Activated CD8-positive, alpha-beta T cell treated with anti-CD3 and anti-CD28 coated beads for 36 hours (primary cell): ENCODE data around the gene C1QTNF6. TPM values are rescaled to one million over a fixed set of nuclear protein-coding genes. Genes with fewer than 3 reads are reported as not detected.
"Not testable (repeated sequence)": the region's sequence is repeated elsewhere in the genome, so short reads cannot be mapped to it uniquely, and the experiment has no call there.

Source experiments
- ATAC-seq: fragments of 200-7000 bp; cut with Tn5 transposase; one replicate; pipeline ENCODE4 v1.10.0; 2021; ENCODE audit warnings: mild to moderate bottlenecking, moderate library complexity
- CTCF ChIA-PET: fragments of 350-600 bp; sonication (Branson Sonifier 250); formaldehyde crosslinking; loops from one replicate; lab custom pipeline; 2021; ENCODE audit warnings: antibody characterized with exemption; lab: Charles Lee
- POLR2A ChIA-PET: fragments of 350-600 bp; sonication (Branson Sonifier 250); formaldehyde crosslinking; loops from one replicate; lab custom pipeline; 2021; ENCODE audit warnings: antibody characterized with exemption; lab: Charles Lee
- DNase-seq: peaks from one replicate; pipeline ENCODE4 v3.0.0-alpha.2; 2020
- H3K27ac Mint-ChIP-seq: one replicate; pipeline ENCODE4 v1.8.0; 2021; ENCODE audit warnings: mild to moderate bottlenecking, mixed read lengths
- H3K27me3 Mint-ChIP-seq: one replicate; pipeline ENCODE4 v1.8.0; 2021; ENCODE audit warnings: mixed read lengths
- H3K36me3 Mint-ChIP-seq: one replicate; pipeline ENCODE4 v1.8.0; 2021; ENCODE audit warnings: low read depth, mixed read lengths
- H3K4me1 Mint-ChIP-seq: one replicate; pipeline ENCODE4 v1.8.0; 2021; ENCODE audit warnings: low read depth, mixed read lengths
- H3K4me3 Mint-ChIP-seq: one replicate; pipeline ENCODE4 v1.8.0; 2021; ENCODE audit warnings: mild to moderate bottlenecking, moderate library complexity, mixed read lengths
- H3K9me3 Mint-ChIP-seq: one replicate; pipeline ENCODE4 v1.8.0; 2021; ENCODE audit warnings: mixed read lengths
- intact Hi-C: fragments of 100-400 bp; cut with micrococcal nuclease; formaldehyde crosslinking; loops from one replicate; pipeline ENCODE4 v1.10.0; 2022
- total RNA-seq, 2 experiments: library from RNA; stranded (reverse); gene quantifications; one replicate each; pipeline ENCODE4 v1.2.3, GENCODE V29; 2021
- TF ChIP-seq, protein P1 (sequence below): fragments of 200-600 bp; IDR thresholded peaks from one replicate; pipeline ENCODE4 v1.8.0; 2022; ENCODE audit warnings: antibody characterized with exemption, mild to moderate bottlenecking

C1QTNF6 gene
- total RNA-seq, 2 experiments from 2014 or later: 6.4 TPM

DNA sequence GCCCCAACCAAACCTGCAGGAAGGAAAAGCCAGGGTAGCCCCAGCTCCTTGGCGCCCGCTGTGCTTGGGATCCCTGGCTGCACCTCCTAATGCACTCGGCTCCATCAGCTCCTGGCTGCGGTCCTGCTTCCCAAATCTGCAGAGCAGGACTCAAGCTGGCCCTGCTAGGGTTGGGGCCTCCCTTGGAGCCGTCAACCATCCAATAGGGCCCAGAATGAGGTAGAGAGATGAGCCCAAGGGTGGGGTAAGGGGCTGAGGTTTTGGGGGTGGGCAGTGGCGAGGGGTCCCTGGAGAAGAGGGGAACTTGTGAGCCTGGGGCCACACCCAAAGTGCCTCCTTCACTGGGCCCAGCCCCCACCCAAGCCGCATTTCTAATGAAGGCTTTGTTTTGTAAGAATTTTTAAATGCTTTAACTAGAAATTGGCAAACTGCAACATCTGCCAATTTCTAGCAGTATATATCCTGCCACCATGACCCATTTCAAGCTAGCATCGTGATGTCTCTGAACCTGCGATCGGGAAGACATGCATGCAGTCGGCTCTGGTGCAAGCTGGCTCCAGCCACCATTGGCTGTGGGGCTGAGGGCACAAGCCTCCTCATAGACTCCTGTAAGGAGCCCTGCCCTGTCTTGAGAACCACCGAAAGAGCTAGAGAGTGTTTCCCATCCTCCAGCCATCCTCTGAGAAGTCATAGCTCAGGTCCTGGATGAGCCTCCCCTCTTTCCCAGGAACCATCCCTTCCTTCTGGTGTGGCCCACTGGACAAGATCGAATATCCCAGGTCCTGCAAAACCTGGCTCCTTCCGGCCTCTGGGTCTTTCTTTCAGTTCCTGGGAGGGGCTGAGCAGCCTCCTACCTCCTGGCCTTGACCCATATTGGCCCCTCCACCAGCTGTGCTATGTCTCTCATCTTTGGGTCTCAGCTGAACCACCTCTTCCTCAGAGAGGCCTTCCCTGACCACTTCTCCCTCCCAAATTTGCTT is 15.5 kb downstream of the C1QTNF6 start:
- TF ChIP-seq, protein P1, sequence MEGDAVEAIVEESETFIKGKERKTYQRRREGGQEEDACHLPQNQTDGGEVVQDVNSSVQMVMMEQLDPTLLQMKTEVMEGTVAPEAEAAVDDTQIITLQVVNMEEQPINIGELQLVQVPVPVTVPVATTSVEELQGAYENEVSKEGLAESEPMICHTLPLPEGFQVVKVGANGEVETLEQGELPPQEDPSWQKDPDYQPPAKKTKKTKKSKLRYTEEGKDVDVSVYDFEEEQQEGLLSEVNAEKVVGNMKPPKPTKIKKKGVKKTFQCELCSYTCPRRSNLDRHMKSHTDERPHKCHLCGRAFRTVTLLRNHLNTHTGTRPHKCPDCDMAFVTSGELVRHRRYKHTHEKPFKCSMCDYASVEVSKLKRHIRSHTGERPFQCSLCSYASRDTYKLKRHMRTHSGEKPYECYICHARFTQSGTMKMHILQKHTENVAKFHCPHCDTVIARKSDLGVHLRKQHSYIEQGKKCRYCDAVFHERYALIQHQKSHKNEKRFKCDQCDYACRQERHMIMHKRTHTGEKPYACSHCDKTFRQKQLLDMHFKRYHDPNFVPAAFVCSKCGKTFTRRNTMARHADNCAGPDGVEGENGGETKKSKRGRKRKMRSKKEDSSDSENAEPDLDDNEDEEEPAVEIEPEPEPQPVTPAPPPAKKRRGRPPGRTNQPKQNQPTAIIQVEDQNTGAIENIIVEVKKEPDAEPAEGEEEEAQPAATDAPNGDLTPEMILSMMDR: no peak
- no peak overlapping the region for H3K27ac Mint-ChIP-seq
- no peak for DNase-seq
- ChIA-PET CTCF (interaction anchor here (0.6 to 3.5 kb wide), 5 partner anchors 21 to 96 kb away, joined by 3 to 15 read pairs (median 3); no protein-coding TSS in a partner anchor), POLR2A (interaction anchor here (0.7 to 2.0 kb wide), 4 partner anchors 9 to 104 kb away, joined by 3 to 6 read pairs (median 4); partner anchors contain the start of gene IL2RB)
- no peaks in the 10 kb centered on the region for H3K9me3 Mint-ChIP-seq
- no peaks in the 10 kb centered on the region for H3K36me3 Mint-ChIP-seq
- H3K4me1 Mint-ChIP-seq: peaks cover 46% of the 10 kb centered on the region
- ATAC-seq: no peak
- intact Hi-C loops: no loop called here
- H3K4me3 Mint-ChIP-seq: no peak overlapping the region
- H3K27me3 Mint-ChIP-seq: no peaks in the 10 kb centered on the region

DNA sequence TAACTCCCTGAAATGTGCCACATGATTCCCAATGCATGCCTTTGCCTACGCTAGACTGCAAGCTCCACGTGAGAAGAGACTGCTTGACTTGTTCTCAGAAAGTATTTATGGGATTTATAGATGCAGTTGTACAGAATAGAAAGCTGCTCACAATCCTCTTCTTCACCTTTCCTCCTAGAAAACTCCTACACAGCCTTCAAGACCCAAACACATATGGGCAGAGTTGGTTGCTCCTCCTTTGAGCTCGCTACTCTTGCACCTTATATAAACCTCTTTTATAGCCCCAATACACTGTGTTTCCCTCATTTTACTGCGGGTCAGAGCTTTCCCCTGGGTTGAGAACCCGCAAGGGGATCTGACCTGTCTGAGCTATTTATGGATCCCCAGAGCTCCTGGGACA is 16.4 kb downstream of the C1QTNF6 start:
- no peak for DNase-seq
- Mint-ChIP-seq H3K27ac (no peak overlapping the region), H3K4me3 (no peak overlapping the region), H3K9me3 (no peaks in the 10 kb centered on the region), H3K27me3 (no peaks in the 10 kb centered on the region), H3K4me1 (peaks cover 51% of the 10 kb centered on the region), H3K36me3 (no peaks in the 10 kb centered on the region)
- TF ChIP-seq, protein P1: no peak
- no peak for ATAC-seq
- ChIA-PET POLR2A (interaction anchor here (0.8 to 1.3 kb wide), 2 partner anchors 22 to 103 kb away, joined by 3 read pairs; partner anchors contain the start of gene IL2RB), CTCF (interaction anchor here (0.6 to 1.6 kb wide), 5 partner anchors 22 to 95 kb away, joined by 3 to 4 read pairs (median 3); no protein-coding TSS in a partner anchor)
- intact Hi-C loops: no loop called here

DNA sequence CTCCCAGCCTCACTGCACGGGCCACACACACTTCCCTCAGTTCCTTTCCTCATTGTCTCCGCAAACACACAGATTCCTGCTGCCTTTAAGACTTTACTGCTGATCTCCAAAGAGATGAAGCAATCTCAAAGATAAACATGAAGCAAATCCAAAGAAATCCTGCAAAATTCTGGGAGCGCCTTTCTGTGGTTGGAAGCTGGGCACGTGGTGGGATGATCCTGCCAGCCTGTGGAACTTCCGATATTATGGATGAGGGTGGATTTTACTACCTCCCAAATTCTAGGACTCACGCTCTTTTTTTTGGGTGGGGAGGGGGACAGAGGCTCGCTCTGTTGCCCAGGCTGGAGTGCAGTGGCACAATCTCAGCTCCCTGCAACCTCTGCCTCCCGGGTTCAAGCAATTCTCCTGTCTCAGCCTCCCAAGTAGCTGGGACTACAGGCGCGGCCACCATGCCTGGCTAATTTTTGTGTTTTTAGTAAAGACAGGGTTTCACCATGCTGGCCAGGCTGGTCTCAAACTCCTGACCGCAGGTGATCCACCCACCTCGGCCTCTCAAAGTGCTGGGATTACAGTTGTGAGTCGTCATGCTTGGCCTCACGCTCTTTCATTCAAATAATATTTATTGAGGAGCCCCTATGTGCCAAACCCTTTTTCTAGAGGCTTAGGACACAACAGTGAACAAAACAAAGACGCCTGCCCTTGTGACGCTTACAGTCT is 17.2 kb downstream of the C1QTNF6 start:
- H3K36me3 Mint-ChIP-seq, H3K27ac Mint-ChIP-seq, H3K9me3 Mint-ChIP-seq, ATAC-seq, DNase-seq, H3K4me3 Mint-ChIP-seq, intact Hi-C loops, H3K27me3 Mint-ChIP-seq, POLR2A ChIA-PET: not testable (repeated sequence)
- peaks cover 51% of the 10 kb centered on the region for H3K4me1 Mint-ChIP-seq
- CTCF ChIA-PET: interaction anchor here (0.8 to 1.6 kb wide), 4 partner anchors 19 to 94 kb away, joined by 3 to 4 read pairs (median 3); no protein-coding TSS in a partner anchor

DNA sequence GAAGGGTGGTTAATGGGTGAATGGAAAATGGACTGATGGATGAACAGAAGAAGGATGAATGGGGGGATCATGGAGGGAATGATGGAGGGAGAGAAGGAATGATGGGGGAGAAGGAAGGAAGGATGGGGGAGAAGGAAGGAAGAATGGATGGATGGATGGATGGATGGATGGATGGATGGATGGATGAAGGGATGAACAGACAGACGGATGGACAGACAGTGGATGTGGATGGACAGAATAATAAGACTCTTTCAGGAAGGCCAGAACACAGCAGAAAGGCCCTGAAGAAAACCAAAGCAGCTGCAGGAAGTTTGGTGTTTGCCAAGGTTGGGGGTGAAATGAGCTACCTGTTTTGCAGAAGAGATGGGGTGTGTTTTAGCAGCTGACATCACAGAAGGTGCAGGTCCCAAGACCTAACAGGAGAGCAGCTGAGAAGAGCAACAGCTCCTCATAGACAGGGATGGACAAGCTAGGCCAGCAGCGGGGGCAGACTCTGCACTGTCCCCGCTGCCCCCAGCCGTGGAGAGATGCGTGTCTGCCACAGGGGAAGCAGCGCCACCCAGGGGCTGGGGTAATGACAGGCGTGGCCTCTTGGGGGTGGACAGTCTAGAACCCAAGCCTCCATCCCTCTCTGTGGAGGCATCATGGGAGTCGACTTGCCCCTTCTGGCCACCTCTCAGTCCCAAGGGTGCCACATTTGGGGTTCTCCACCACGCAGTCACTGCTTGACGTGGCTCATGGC is 17.9 kb downstream of the C1QTNF6 start:
- ChIA-PET POLR2A (no interaction called here), CTCF (interaction anchor here (0.8 to 1.3 kb wide), 2 partner anchors 20 to 27 kb away, joined by 3 to 4 read pairs; no protein-coding TSS in a partner anchor)
- ATAC-seq: no peak
- no peak for DNase-seq
- TF ChIP-seq, protein P1: no peak
- Mint-ChIP-seq H3K4me1 (peaks cover 58% of the 10 kb centered on the region), H3K9me3 (no peaks in the 10 kb centered on the region), H3K36me3 (no peaks in the 10 kb centered on the region), H3K27ac (peak overlapping the region; percentile 10), H3K27me3 (no peaks in the 10 kb centered on the region), H3K4me3 (no peak overlapping the region)
- intact Hi-C loops: no loop called here

DNA sequence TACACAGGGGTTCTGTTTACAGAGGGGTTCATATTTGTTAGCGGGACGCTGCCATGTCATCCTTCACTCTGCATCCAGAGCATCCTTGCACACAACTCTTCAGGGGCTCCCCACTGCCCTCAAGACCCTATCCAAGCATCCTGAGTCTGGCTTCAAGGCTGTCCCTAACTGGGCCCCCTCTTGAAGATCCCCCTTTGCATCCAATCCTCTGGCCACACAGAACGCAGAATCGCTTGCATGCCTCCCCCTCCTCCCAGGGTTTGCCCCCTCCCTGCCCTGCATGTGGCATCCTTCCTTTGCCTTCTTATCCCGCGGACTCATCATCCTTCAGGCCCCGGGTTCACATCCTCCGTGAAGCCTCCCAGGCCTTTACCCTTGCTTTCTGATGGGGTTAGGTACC is 18.6 kb downstream of the C1QTNF6 start:
- H3K27me3 Mint-ChIP-seq: no peaks in the 10 kb centered on the region
- ATAC-seq: no peak
- H3K4me3 Mint-ChIP-seq: no peak overlapping the region
- peak overlapping the region; percentile 18 for H3K27ac Mint-ChIP-seq
- H3K9me3 Mint-ChIP-seq: no peaks in the 10 kb centered on the region
- H3K36me3 Mint-ChIP-seq: no peaks in the 10 kb centered on the region
- DNase-seq: no peak
- TF ChIP-seq, protein P1: no peak
- peaks cover 66% of the 10 kb centered on the region for H3K4me1 Mint-ChIP-seq
- ChIA-PET POLR2A (no interaction called here), CTCF (no interaction called here)
- intact Hi-C loops: no loop called here
